HepG2 (cell line): ENCODE measurements around the gene OTUD1. TPM values are rescaled to one million over a fixed set of nuclear protein-coding genes. Genes with fewer than 3 reads are reported as not detected.
"Not testable (repeated sequence)": the region's sequence is repeated elsewhere in the genome, so short reads cannot be mapped to it uniquely, and the experiment has no call there.

Source experiments
- ATAC-seq: fragments of 200-7000 bp; cut with Tn5 transposase; 3 replicates; pipeline ENCODE4 v1.9.1; 2020; ENCODE audit warnings: mild to moderate bottlenecking, moderate library complexity
- BruUV-seq: library from RNA; stranded (reverse); fragments of 400-500 nt; replicated peaks from 2 replicates; lab custom pipeline; 2021; lab: Mats Ljungman, UMichigan
- CTCF ChIA-PET: fragments of 300-600 bp; formaldehyde crosslinking; extraction: SDS; loops from one replicate; lab custom pipeline; 2021; ENCODE audit warnings: low total read pairs, inconsistent platforms, low intra/inter-chr PET ratio; lab: Yijun Ruan, JAX
- POLR2A ChIA-PET: fragments of 350-600 bp; sonication (Branson Sonifier 250); formaldehyde crosslinking; loops from one replicate; lab custom pipeline; 2020; ENCODE audit warnings: antibody characterized with exemption, inconsistent platforms; lab: Yijun Ruan, JAX
- DNase-seq: peaks from one replicate; pipeline ENCODE4 v3.0.0-alpha.2; 2015; ENCODE audit warnings: low spot score
- FAIRE-seq: peaks from 3 replicates; lab custom pipeline; 2011; peaks lifted over from hg19 to GRCh38; lab: Jason Lieb, UNC
- H2AFZ ChIP-seq: one replicate; pipeline ENCODE4 v1.6.1; 2011; ENCODE audit warnings: low read length, inconsistent platforms
- H3K27ac ChIP-seq: fragments of 300-600 bp; 3 replicates; pipeline ENCODE4 v1.8.0; 2011; ENCODE audit warnings: mixed run types, mild to moderate bottlenecking, mixed read lengths, low read length, inconsistent platforms; ENCODE audit not compliant: insufficient read depth; ENCODE audit errors: extremely low read length
- H3K27me3 ChIP-seq, 2 experiments: fragments of 200-600 bp in 1 of 2; 2 replicates in 1 of 2; 3 replicates in 1 of 2; pipeline versions ENCODE4 v1.6.0 to v1.8.0; 2011; ENCODE audit warnings: low read length in 2 of 2, mild to moderate bottlenecking in 2 of 2, moderate library complexity in 2 of 2, inconsistent platforms in 1 of 2; ENCODE audit not compliant: insufficient read depth in 2 of 2, control insufficient read depth in 1 of 2
- H3K36me3 ChIP-seq, 2 experiments: fragments of 200-600 bp in 1 of 2; replicated peaks in 1 of 2; 2 replicates in 1 of 2; 3 replicates in 1 of 2; pipeline versions ENCODE4 v1.5.1 to v1.8.0; 2011; ENCODE audit warnings: low read length in 2 of 2, inconsistent platforms in 1 of 2; ENCODE audit not compliant: insufficient read depth in 2 of 2, control insufficient read depth in 1 of 2
- H3K4me1 ChIP-seq: 2 replicates; pipeline ENCODE4 v1.5.1; 2012; ENCODE audit warnings: low read length, inconsistent platforms; ENCODE audit not compliant: insufficient read depth
- H3K4me2 ChIP-seq: 2 replicates; pipeline ENCODE4 v1.6.0; 2011; ENCODE audit warnings: low read depth, low read length, inconsistent platforms
- H3K4me3 ChIP-seq, 3 experiments: fragments of 200-600 bp in 1 of 3; sonication (generic), shearing (Covaris generic) in 1 of 3; replicated peaks in 1 of 3; 2 replicates each; pipeline ENCODE4 v1.5.1; 2011 to 2016; ENCODE audit warnings: low read length in 3 of 3, inconsistent platforms in 2 of 3, low read depth in 2 of 3, mild to moderate bottlenecking in 2 of 3, control low read depth in 1 of 3, mixed read lengths in 1 of 3; ENCODE audit not compliant: insufficient read depth in 1 of 3
- H3K79me2 ChIP-seq: one replicate; pipeline ENCODE4 v1.6.1; 2011; ENCODE audit warnings: low read length, inconsistent platforms; ENCODE audit not compliant: insufficient read depth
- H3K9ac ChIP-seq: 2 replicates; pipeline ENCODE4 v1.6.0; 2011; ENCODE audit warnings: mild to moderate bottlenecking, low read depth, low read length, inconsistent platforms; ENCODE audit not compliant: insufficient read depth
- H3K9me3 ChIP-seq: 2 replicates; pipeline ENCODE4 v1.5.1; 2012; ENCODE audit warnings: mild to moderate bottlenecking, low read length
- H4K20me1 ChIP-seq: 2 replicates; pipeline ENCODE4 v1.6.0; 2011; ENCODE audit warnings: inconsistent platforms, mild to moderate bottlenecking, low read length, moderate library complexity; ENCODE audit not compliant: insufficient read depth
- CHD2 ChIP-seq: IDR thresholded peaks from 2 replicates; pipeline ENCODE4 v1.6.1; 2011; ENCODE audit warnings: low read depth, low read length, improper control_type of control experiment
- HOXA7 ChIP-seq: sonication (generic); formaldehyde crosslinking; IDR thresholded peaks from 2 replicates; pipeline ENCODE4 v1.8.1; 2022; ENCODE audit warnings: mild to moderate bottlenecking, missing genetic modification reagents, moderate library complexity
- ISL2 ChIP-seq: sonication (generic); formaldehyde crosslinking; IDR thresholded peaks from 2 replicates; pipeline ENCODE4 v1.5.0; 2020; ENCODE audit warnings: missing genetic modification reagents
- MTA3 ChIP-seq: sonication (generic); formaldehyde crosslinking; IDR thresholded peaks from 2 replicates; pipeline ENCODE4 v1.4.0; 2020; ENCODE audit warnings: missing genetic modification reagents
- MXD1 ChIP-seq: sonication (generic); formaldehyde crosslinking; IDR thresholded peaks from 2 replicates; pipeline ENCODE4 v1.4.0; 2020; ENCODE audit warnings: mild to moderate bottlenecking, missing genetic modification reagents
- NBN ChIP-seq: fragments of 450-650 bp; conservative IDR thresholded peaks from 2 replicates; pipeline ENCODE4 v1.6.1; 2017
- NFE2L1 ChIP-seq: sonication (generic); formaldehyde crosslinking; IDR thresholded peaks from 2 replicates; pipeline ENCODE4 v1.4.0; 2020; ENCODE audit warnings: missing genetic modification reagents, mild to moderate bottlenecking, borderline replicate concordance
- REL ChIP-seq: sonication (generic); formaldehyde crosslinking; conservative IDR thresholded peaks from 2 replicates; pipeline ENCODE4 v1.8.0; 2022; ENCODE audit warnings: mild to moderate bottlenecking, missing genetic modification reagents, moderate library complexity
- SIN3B ChIP-seq: fragments of 150-350 bp; IDR thresholded peaks from 2 replicates; pipeline ENCODE4 v1.6.1; 2014; ENCODE audit warnings: low read length
- SRSF9 ChIP-seq: fragments of 200-400 bp; formaldehyde crosslinking; IDR thresholded peaks from 2 replicates; pipeline ENCODE4 v1.6.1; 2018; ENCODE audit warnings: borderline replicate concordance, mild to moderate bottlenecking, low read depth, low read length; ENCODE audit not compliant: insufficient read depth, poor library complexity, severe bottlenecking
- SYNCRIP ChIP-seq: fragments of 200-400 bp; formaldehyde crosslinking; IDR thresholded peaks from 2 replicates; pipeline ENCODE4 v1.6.1; 2018; ENCODE audit warnings: mild to moderate bottlenecking, low read depth, low read length; ENCODE audit not compliant: insufficient read depth
- ZNF552 ChIP-seq: sonication (generic); formaldehyde crosslinking; IDR thresholded peaks from 2 replicates; pipeline ENCODE4 v1.9.0; 2022; ENCODE audit warnings: missing genetic modification reagents, mild to moderate bottlenecking, borderline replicate concordance
- ZNF749 ChIP-seq: sonication (generic); formaldehyde crosslinking; IDR thresholded peaks from 2 replicates; pipeline ENCODE4 v1.8.0; 2022; ENCODE audit warnings: mild to moderate bottlenecking, missing genetic modification reagents, moderate library complexity, borderline replicate concordance
- WGBS: methylation state at CpG from one replicate; pipeline ENCODE4 v1.1.6; 2017; ENCODE audit warnings: low lambda C conversion rate; 5-methylcytosine and 5-hydroxymethylcytosine counted together
- in situ Hi-C: cut with HindIII; loops from 2 replicates; pipeline ENCODE4 v1.10.0; 2017; ENCODE audit warnings: low pct_unique_long_range_greater_than_20kb; ENCODE audit not compliant: extremely low pct_ligation_motif_present
- intact Hi-C: fragments of 100-400 bp; cut with micrococcal nuclease; formaldehyde crosslinking; loops from one replicate; pipeline ENCODE4 v1.10.0; 2022; ENCODE audit not compliant: unreplicated experiment
- polyA plus RNA-seq, 8 experiments: library from polyadenylated mRNA; depleted of rRNA in 3 of 8; stranded (reverse) in 7 of 8; unstranded in 1 of 8; fragments of >200 nt; fragmentation: Illumina TruSeq in 4 of 8; extraction: Trizol in 4 of 8; gene quantifications; 2 replicates each; pipeline versions ENCODE4 v1.2.1 to v1.2.3, GENCODE V29; 2011 to 2016; ENCODE audit warnings: low read depth in 4 of 8, missing spikeins in 1 of 8, mixed read lengths in 1 of 8; ENCODE audit not compliant: insufficient read depth in 1 of 8
- total RNA-seq, 5 experiments: library from RNA; depleted of rRNA; stranded (reverse); fragments of >200 nt; fragmentation: Illumina TruSeq; extraction: Trizol; gene quantifications; 2 replicates each; pipeline ENCODE4 v1.2.3, GENCODE V29; 2016; ENCODE audit warnings: low read depth in 1 of 5

The OTUD1 gene
- total and polyA plus RNA-seq, 2 of the 13 experiments (the other 11 are each of a cell fraction or from before 2014, with no cell fraction given), result 1.2 to 1.4 TPM

GRCh38 chr10:23438547-23439451, at the start of gene OTUD1 (continued):
- TF ChIP-seq MXD1 (no peak; the same call in 1 of the 2 replicates), NBN (no peak), HOXA7 (CRISPR knock-in tag) (no peak), NFE2L1 (CRISPR knock-in tag) (no peak), SYNCRIP (no peak), ISL2 (CRISPR knock-in tag) (no peak), SIN3B (no peak), REL (CRISPR knock-in tag) (no peak), ZNF749 (CRISPR knock-in tag) (0 out of 2 replicates have a peak, but pooled peaks have one; percentile 51), MTA3 (no peak), CHD2 (no peak), SRSF9 (no peak), ZNF552 (CRISPR knock-in tag) (no peak)

- ATAC-seq, CTCF ChIA-PET, H3K4me3 ChIP-seq, H3K9ac ChIP-seq, H2AFZ ChIP-seq, H3K36me3 ChIP-seq, in situ Hi-C loops, H3K79me2 ChIP-seq, H3K4me2 ChIP-seq, DNase-seq, POLR2A ChIA-PET, H3K27ac ChIP-seq, BruUV-seq, intact Hi-C loops, H3K9me3 ChIP-seq, H4K20me1 ChIP-seq, H3K4me1 ChIP-seq, H3K27me3 ChIP-seq, FAIRE-seq: not testable (repeated sequence)
- 35% methylated on average over 10 of the region's 10 CpGs for WGBS
These were observed 48.5 kb upstream of the OTUD1 start for GRCh38 chr10:23390408-23390807.
